ENCODE results near the gene SPC24. TPM values are rescaled to one million over a fixed set of nuclear protein-coding genes. Genes with fewer than 3 reads are reported as not detected.

Gene SPC24
- total and polyA plus RNA-seq, 2 of the 4 experiments (the other 2 are of a cell fraction), result 12.2 to 97.5 TPM

- BruUV-seq (replicated peaks), result no TSS peak
- ATAC-seq (ENCODE audit: low read depth), result no peak
Observed at GRCh38 chr19:11201791-11202190, 46.2 kb upstream of the SPC24 start.

More at GRCh38 chr19:11201791-11202190, 46.2 kb upstream of the SPC24 start:
- Histone ChIP-seq H2BK5ac (ENCODE audit: low read depth, low read length, poor library complexity, severe bottlenecking) (no peak overlapping the region), H2BK120ac (ENCODE audit: low read depth, low read length) (peak overlapping the region; percentile 93; the same call in 1 of the 2 replicates), H4K20me1 (ENCODE audit: insufficient read depth, low read length) (no peaks in the 10 kb centered on the region), H2AK5ac (ENCODE audit: low read depth, low read length) (peak overlapping the region; percentile 81; the same call in 1 of the 2 replicates), H3K18ac (ENCODE audit: low read depth, low read length) (no peak overlapping the region), H4K91ac (ENCODE audit: insufficient read depth, low read depth, low read length) (peak overlapping the region; percentile 24; the same call in 1 of the 2 replicates), H3K27me3 (ENCODE audit: control insufficient read depth, insufficient read depth, low read length) (no peaks in the 10 kb centered on the region), H2AFZ (replicated peaks; ENCODE audit: low read length, poor library complexity) (peak overlapping the region; percentile 48), H3K4me1 (ENCODE audit: control insufficient read depth, insufficient read depth, low read length) (peaks cover 13% of the 10 kb centered on the region), H3K9ac (ENCODE audit: low read depth, low read length) (no peak overlapping the region), H3K4me3 (ENCODE audit: insufficient read depth, low read depth, low read length) (no peak overlapping the region), H3K23ac (ENCODE audit: low read depth, low read length) (no peak overlapping the region), H3K36me3 (ENCODE audit: control insufficient read depth, insufficient read depth, low read length) (peaks cover 7% of the 10 kb centered on the region; the same call in 1 of the 2 replicates), H3K79me1 (ENCODE audit: low read depth in 1 of 2, low read length in 2 of 2) (peaks cover 14 to 29% of the 10 kb centered on the region in 2 experiments), H3K9me1 (ENCODE audit: insufficient read depth, low read length) (peaks cover 11% of the 10 kb centered on the region), H3K14ac (replicated peaks; ENCODE audit: low read depth, low read length) (no peak overlapping the region), H3K4ac (ENCODE audit: low read depth, low read length) (peak overlapping the region; percentile 47; the same call in 1 of the 2 replicates), H3K56ac (ENCODE audit: extremely low read depth, insufficient read depth, low read length) (no peak overlapping the region), H3K9me3 (ENCODE audit: control insufficient read depth, insufficient read depth, low read length) (no peaks in the 10 kb centered on the region), H2AK9ac (replicated peaks; ENCODE audit: low read depth, low read length, poor library complexity) (no peak overlapping the region), H3K27ac (ENCODE audit: insufficient read depth, low read length) (no peak overlapping the region), H2BK20ac (ENCODE audit: low read depth, low read length) (no peak overlapping the region), H4K8ac (ENCODE audit: low read depth in 2 of 2, low read length in 2 of 2) (no peak overlapping the region; a peak in 1 of 4 replicates), H2BK15ac (ENCODE audit: low read depth, low read length) (no peak overlapping the region), H3K4me2 (ENCODE audit: low read depth, low read length) (no peak overlapping the region), H4K5ac (ENCODE audit: low read depth, low read length) (no peak overlapping the region)
- intact Hi-C loops (cut with micrococcal nuclease), result no loop called here
- TF ChIP-seq CTCF (conservative IDR thresholded peaks at IDR 0.05; ENCODE audit: low read depth, low read length), result no peak
- TF ChIP-seq BHLHE40 (IDR thresholded peaks at IDR 0.05; ENCODE audit: low read depth, low read length), result no peak
- no peak for TF ChIP-seq POLR2A (IDR thresholded peaks at IDR 0.05; ENCODE audit: low read depth, low read length)
- TF ChIP-seq FOS (IDR thresholded peaks at IDR 0.05; ENCODE audit: low read depth, low read length), result no peak
- no peak for TF ChIP-seq RFX5 (IDR thresholded peaks at IDR 0.05; ENCODE audit: low read depth, low read length)
- TF ChIP-seq MXI1 (IDR thresholded peaks at IDR 0.05; ENCODE audit: borderline replicate concordance, low read depth, low read length), result no peak
- no peak for TF ChIP-seq MAFK (IDR thresholded peaks at IDR 0.05; ENCODE audit: low read depth, low read length)
- no peak for TF ChIP-seq CHD1 (IDR thresholded peaks at IDR 0.05; ENCODE audit: low read depth, low read length)
- no peak for TF ChIP-seq NFE2L2 (IDR thresholded peaks at IDR 0.05; ENCODE audit: low read depth, low read length)
- TF ChIP-seq RCOR1 (IDR thresholded peaks at IDR 0.05; ENCODE audit: insufficient replicate concordance, low read length), result no peak
- TF ChIP-seq MAZ (IDR thresholded peaks at IDR 0.05; ENCODE audit: borderline replicate concordance, low read depth, low read length), result no peak
- TF ChIP-seq CEBPB (IDR thresholded peaks at IDR 0.05; ENCODE audit: low read depth, low read length), result no peak
- TF ChIP-seq USF2 (IDR thresholded peaks at IDR 0.05; ENCODE audit: low read depth, low read length), result no peak
- no peak for TF ChIP-seq SMC3 (IDR thresholded peaks at IDR 0.05; ENCODE audit: low read depth, low read length)
- TF ChIP-seq ELK1 (IDR thresholded peaks at IDR 0.05; ENCODE audit: borderline replicate concordance, low read depth, low read length), result no peak
- TF ChIP-seq RAD21 (IDR thresholded peaks at IDR 0.05; ENCODE audit: low read length), result no peak
- dilution Hi-C loops (cut with HindIII; ENCODE audit: low sequenced_read_pairs, unreplicated experiment), result no loop called here
- ChIA-PET POLR2A (ENCODE audit: unreplicated experiment) (no interaction called here), CTCF (no interaction called here)
- WGBS, 2 experiments (ENCODE audit: extremely low coverage in 2 of 2, insufficient read length in 1 of 2), result 98% methylated on average over 20 of the region's 24 CpGs; no CpG with 5 or more reads in 1 of the 2 experiments
- in situ Hi-C loops (cut with MboI; ENCODE audit: low sequenced_read_pairs), result loop anchor here (5.0 to 10.0 kb wide), 3 partner anchors 69 to 264 kb away; no protein-coding TSS in a partner anchor
- no peak for DNase-seq
